Measurements from ENCODE around the gene GALNT18. TPM values are rescaled to one million over a fixed set of nuclear protein-coding genes. Genes with fewer than 3 reads are reported as not detected.

The GALNT18 gene
- polyA plus RNA-seq, 1 donor (not counting 4 experiments of a cell fraction or from before 2014, with no cell fraction given): 27.2 TPM

GRCh38 chr11:11491014-11491413, 130.8 kb downstream of the GALNT18 start:
- Histone ChIP-seq H3K27me3 (ENCODE audit: control insufficient read depth, extremely low read depth, insufficient read depth, low read length) (no peaks in the 10 kb centered on the region), H3K4me2 (ENCODE audit: control insufficient read depth, extremely low read depth, insufficient read depth, low read depth, low read length) (no peak overlapping the region), H2AFZ (ENCODE audit: control insufficient read depth, low read length) (no peak overlapping the region), H3K4me1 (ENCODE audit: control insufficient read depth, extremely low read depth, insufficient read depth, low read length) (no peaks in the 10 kb centered on the region), H3K9me1 (ENCODE audit: control insufficient read depth, extremely low read depth, insufficient read depth, low read length) (no peaks in the 10 kb centered on the region), H4K20me1 (ENCODE audit: control insufficient read depth, extremely low read depth, insufficient read depth, low read length) (no peaks in the 10 kb centered on the region), H3K36me3 (ENCODE audit: control insufficient read depth in 2 of 2, extremely low read depth in 1 of 2, insufficient read depth in 2 of 2, low read length in 2 of 2) (peaks cover 0 to 3% of the 10 kb centered on the region in 2 experiments), H3K9me3 (ENCODE audit: control insufficient read depth, low read depth, low read length) (no peaks in the 10 kb centered on the region), H3K4me3 (ENCODE audit: control insufficient read depth in 2 of 3, extremely low read depth in 1 of 3, insufficient read depth in 2 of 3, low read depth in 1 of 3, low read length in 3 of 3) (no peak overlapping the region), H3K79me2 (ENCODE audit: control insufficient read depth, insufficient read depth, low read length) (peaks cover 9% of the 10 kb centered on the region), H3K27ac (ENCODE audit: control insufficient read depth, insufficient read depth, low read length) (no peak overlapping the region), H3K9ac (ENCODE audit: control insufficient read depth, extremely low read depth, insufficient read depth, low read length) (no peak overlapping the region)
- DNase-seq (ENCODE audit: low read depth, low spot score) (no peak), FAIRE-seq (no peak)
- no peak for TF ChIP-seq EZH2 (IDR thresholded peaks at IDR 0.05; ENCODE audit: low read length)
- no peak for TF ChIP-seq CTCF (optimal IDR thresholded peaks at IDR 0.05 in 1 of 3, IDR thresholded peaks at IDR 0.05 in 1 of 3, conservative IDR thresholded peaks at IDR 0.05 in 1 of 3; ENCODE audit: extremely low read depth in 1 of 3, insufficient read depth in 2 of 3, low read length in 3 of 3)
- dilution Hi-C loops (cut with MboI; ENCODE audit: extremely low pct_ligation_motif_present, low sequenced_read_pairs): no loop called here

GRCh38 chr11:11486423-11486822, 135.4 kb downstream of the GALNT18 start:
- dilution Hi-C loops (cut with MboI; ENCODE audit: extremely low pct_ligation_motif_present, low sequenced_read_pairs): no loop called here
- no peaks in the 10 kb centered on the region for H3K9me3 ChIP-seq (ENCODE audit: control insufficient read depth, low read depth, low read length)
- H3K79me2 ChIP-seq (ENCODE audit: control insufficient read depth, insufficient read depth, low read length): peaks cover 6% of the 10 kb centered on the region
- no peaks in the 10 kb centered on the region for H3K9me1 ChIP-seq (ENCODE audit: control insufficient read depth, extremely low read depth, insufficient read depth, low read length)
- H3K4me3 ChIP-seq (ENCODE audit: control insufficient read depth in 2 of 3, extremely low read depth in 1 of 3, insufficient read depth in 2 of 3, low read depth in 1 of 3, low read length in 3 of 3): no peak overlapping the region
- H3K4me2 ChIP-seq (ENCODE audit: control insufficient read depth, extremely low read depth, insufficient read depth, low read depth, low read length): no peak overlapping the region
- no peak for DNase-seq (ENCODE audit: low read depth, low spot score)
- H3K36me3 ChIP-seq (ENCODE audit: control insufficient read depth in 2 of 2, extremely low read depth in 1 of 2, insufficient read depth in 2 of 2, low read length in 2 of 2): peaks cover 0 to 6% of the 10 kb centered on the region in 2 experiments
- no peaks in the 10 kb centered on the region for H4K20me1 ChIP-seq (ENCODE audit: control insufficient read depth, extremely low read depth, insufficient read depth, low read length)
- TF ChIP-seq EZH2 (IDR thresholded peaks at IDR 0.05; ENCODE audit: low read length) (no peak), CTCF (optimal IDR thresholded peaks at IDR 0.05 in 1 of 3, IDR thresholded peaks at IDR 0.05 in 1 of 3, conservative IDR thresholded peaks at IDR 0.05 in 1 of 3; ENCODE audit: extremely low read depth in 1 of 3, insufficient read depth in 2 of 3, low read length in 3 of 3) (no peak)
- H3K9ac ChIP-seq (ENCODE audit: control insufficient read depth, extremely low read depth, insufficient read depth, low read length): no peak overlapping the region
- H3K27ac ChIP-seq (ENCODE audit: control insufficient read depth, insufficient read depth, low read length): no peak overlapping the region
- no peaks in the 10 kb centered on the region for H3K4me1 ChIP-seq (ENCODE audit: control insufficient read depth, extremely low read depth, insufficient read depth, low read length)
- no peaks in the 10 kb centered on the region for H3K27me3 ChIP-seq (ENCODE audit: control insufficient read depth, extremely low read depth, insufficient read depth, low read length)
- FAIRE-seq: no peak
- no peak overlapping the region for H2AFZ ChIP-seq (ENCODE audit: control insufficient read depth, low read length)

Measured in keratinocyte (primary cell).